Measurements from ENCODE around the gene EIF3M.
A peak's percentile ranks its signal among the peaks of the same experiment; 100 is the strongest.
"Not testable (repeated sequence)": the region's sequence is repeated elsewhere in the genome, so short reads cannot be mapped to it uniquely, and the experiment has no call there.

Gene EIF3M

GRCh38 chr11:32583459-32584271, at the start of gene EIF3M:
Gene EIF3M, plus strand, starts transcription at chr11:32583831. Its CDS starts 57 bp downstream, at chr11:32583888.
- peak; percentile 95 for FAIRE-seq

- no peak for FAIRE-seq
Measured at GRCh38 chr11:32538804-32539203, 44.8 kb upstream of the EIF3M start.

DNA sequence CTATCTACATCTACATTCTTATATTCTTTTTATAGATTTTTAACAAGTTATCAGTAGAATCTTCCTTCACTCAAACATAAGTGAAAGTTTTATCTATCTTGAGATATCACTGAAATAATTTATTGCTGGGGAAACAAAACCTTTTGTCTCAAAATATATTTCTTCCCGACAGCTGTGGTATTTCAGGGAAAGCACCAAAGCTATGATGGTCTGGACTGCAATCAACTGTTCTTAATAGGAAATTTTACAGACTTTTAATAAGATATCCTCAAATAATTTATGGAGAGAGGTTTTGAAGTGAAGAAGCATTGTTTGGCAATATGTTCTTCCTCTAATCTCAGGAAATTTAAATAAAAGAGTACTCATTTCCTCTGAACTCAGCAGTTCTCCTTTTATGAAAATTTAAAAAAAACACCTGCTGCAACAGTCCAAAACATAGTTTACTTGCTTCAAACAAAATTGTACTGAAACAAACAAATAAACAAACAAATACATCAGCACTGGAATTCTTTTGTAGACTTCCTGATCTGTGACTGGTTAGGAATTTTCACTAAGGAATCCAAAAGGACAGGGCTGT, 33.9 kb upstream of the EIF3M start:
- no peak for FAIRE-seq

DNA sequence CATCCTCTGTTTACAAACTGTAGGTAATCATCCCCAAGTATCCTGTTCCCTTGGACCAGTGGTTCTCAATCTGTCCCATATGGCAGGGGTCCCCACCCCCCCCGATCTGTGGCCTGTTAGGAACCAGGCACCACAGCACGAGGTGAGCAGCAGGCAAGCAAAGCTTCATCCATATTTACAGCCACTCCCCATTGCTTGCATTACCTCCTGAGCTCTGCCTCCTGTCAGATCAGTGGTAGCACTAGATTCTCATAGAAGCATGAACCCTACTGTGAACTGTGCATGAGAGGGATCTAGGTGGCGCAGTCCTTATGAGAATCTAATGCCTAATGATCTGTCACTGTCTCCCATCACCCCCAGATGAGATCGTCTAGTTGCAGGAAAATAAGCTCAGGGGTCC, 33.4 kb upstream of the EIF3M start:
- no peak for FAIRE-seq

- FAIRE-seq: no peak
Measured at GRCh38 chr11:32555091-32555490, 28.5 kb upstream of the EIF3M start.

DNA sequence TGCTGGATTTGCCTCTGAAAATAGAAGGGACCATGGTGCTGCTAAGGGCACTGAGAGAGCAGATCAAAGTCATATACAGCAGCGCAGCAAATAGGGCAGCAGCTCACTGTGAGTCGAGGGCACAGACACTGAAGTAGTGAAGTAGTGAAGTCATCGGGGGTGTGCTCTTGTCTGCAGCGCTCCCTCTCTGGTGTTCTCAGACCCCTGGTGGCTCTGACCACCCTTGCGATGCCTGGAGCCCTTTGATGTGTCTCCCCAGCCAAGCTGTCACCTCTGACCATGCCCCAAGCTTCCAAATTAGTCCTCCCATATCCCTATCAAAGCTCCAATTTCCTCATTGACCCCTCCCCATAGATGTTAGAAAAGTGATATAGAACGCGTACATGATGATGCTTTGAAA, 27.7 kb upstream of the EIF3M start:
- no peak for FAIRE-seq

DNA sequence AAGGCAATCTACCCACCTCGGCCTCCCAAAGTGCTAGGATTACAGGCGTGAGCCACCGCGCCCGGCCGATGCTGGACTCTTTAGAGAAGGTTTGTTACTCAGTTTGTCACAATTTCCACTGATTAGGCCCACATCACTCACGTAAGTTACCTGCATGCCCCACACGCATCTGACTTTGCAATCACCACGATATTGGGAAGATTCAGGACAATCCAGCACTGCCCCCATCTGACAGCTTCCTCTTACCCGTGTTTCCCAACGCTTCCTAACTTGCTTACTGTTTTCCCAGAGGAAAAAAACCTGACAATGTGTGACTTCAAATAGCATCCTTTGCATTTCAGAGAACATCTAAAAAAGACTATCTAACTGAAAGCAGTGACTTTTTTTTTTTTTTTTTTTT, 21.8 kb upstream of the EIF3M start:
- FAIRE-seq: no peak

DNA sequence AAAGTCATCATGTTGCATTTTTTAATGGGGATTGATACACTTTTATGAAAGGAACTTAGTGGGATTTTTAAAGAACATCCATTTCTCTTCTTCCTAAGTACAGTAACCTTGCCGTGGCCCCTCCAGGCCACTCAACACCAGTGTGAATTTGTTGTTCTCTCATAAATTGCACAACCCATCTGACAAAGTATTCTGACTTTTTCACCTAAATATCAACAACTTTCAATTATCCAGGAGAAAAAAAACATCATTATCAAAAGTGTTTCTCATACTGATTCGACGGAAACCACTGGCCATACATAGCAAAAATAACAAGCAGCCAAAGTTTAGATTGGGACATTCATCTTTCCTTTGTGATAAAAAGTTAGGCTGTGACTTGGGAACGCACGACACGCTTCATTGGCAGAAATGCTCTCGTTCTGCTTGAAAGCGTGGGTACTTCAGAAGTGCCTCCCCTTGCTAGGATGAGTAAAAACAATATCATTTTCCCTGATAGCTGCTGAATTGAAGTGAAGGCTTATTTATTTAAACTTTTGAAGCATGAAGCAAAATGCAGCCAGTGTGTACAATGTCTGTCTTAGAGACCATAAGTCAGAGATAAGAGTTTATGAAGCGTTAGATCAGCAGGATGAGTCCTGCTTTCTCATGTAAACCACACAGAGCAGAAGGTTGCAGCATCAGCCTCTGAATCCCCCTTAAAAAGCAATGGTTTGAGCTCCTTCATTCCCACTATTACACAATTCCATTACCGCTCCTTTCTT, 20.6 kb upstream of the EIF3M start:
- FAIRE-seq: no peak

DNA sequence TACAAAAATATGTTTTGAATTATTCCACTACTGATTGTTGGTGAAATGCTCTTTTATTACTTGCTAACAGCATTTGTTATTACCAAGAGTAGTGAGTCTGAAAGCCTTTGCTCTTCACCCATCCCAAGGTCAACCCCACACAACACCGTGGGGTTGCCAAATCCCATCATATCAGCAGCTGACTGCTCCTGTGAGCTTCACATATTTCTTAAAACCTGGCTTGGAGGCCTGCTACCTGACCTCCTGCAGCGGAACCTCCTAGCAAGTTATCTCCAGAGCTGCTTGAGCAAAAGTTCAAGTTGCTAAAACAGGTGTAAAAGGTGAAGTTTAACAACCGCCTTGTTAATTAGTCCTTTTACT, 20.1 kb upstream of the EIF3M start:
- no peak for FAIRE-seq

GRCh38 chr11:32566517-32566916, 17.1 kb upstream of the EIF3M start:
- FAIRE-seq: no peak

GRCh38 chr11:32567154-32567553, 16.5 kb upstream of the EIF3M start:
- FAIRE-seq: no peak

- no peak for FAIRE-seq
Measured at GRCh38 chr11:32569313-32569881, 14.2 kb upstream of the EIF3M start.

DNA sequence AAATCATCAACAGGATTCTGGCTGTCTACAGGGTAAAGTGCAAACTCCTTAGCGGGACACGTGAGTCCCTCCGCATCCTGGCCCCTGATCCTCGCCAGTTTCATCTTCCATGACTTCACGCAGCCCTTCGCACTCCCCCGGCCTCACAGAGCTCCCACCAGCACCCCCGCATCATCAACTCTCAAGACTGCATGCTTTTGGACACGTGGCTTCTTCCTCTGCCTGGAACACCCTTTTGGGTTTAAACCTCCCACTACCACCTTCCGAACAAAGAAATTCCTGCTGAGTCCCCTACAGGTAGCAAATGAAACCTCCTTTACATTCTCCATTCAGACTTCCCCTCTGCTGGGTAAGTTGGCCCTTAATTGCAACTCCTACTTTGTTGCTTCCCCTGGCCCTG, 12.6 kb upstream of the EIF3M start:
- no peak for FAIRE-seq

DNA sequence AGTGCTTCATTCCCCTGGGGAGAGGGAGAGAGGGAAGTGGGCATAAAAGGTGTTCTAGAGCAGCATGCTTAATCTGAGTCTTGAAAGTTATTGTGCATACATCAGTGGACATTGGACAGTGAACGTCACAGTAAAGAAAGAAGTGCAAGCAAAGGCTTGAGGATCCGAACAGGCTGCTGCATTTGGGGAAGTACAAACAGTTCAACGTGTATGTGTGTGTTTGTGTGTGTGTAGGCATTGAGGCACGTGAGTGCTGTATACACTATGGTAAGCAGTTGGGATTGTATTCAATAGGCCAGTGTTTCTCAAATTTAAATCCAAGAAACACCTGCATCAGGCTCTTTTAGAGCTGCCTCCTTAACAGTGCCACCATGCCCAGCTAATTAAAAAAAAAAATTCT, 10.4 kb upstream of the EIF3M start:
- FAIRE-seq: no peak

DNA sequence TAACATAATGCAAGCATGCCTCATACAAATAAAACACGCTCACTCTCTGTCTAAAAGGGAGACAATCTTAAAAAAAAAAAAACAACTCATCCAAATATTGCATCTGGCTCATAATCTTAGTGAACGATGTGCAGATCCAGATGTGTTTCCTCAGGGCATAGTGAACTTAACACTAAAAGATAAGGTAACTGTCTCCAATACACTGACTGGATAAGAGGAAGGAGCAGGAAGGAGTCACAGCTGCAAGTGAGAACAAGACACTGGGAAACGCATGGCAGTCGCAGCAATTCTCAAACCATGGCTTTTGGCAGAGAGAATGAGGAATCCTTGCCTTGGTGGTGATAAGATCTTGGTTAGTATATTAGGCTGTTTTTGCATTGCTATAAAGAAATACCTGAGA, 9.2 kb upstream of the EIF3M start:
- FAIRE-seq: no peak

GRCh38 chr11:32575070-32575469, 8.6 kb upstream of the EIF3M start:
- no peak for FAIRE-seq

DNA sequence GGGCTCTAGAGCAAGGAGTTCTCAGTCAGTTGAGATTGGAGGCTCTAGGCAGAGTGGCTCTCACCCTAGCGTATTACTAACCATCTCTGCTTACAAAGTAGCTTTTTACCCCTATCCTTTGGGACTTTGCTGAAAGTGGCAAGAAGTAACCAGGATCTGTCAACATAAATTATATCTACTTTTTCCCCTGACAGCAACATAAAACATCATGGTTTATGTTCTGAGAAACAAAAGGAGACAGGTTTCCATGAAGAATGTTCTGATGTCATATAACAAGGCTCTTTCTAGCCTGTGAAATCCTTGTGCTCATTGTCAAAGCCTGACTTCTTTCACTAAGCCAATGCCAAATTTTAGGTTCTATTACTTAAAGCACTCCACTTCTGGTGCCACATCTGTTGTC, 7.2 kb upstream of the EIF3M start:
- no peak for FAIRE-seq

GRCh38 chr11:32580967-32581366, 2.7 kb upstream of the EIF3M start:
- FAIRE-seq: no peak

- FAIRE-seq: no peak
Measured at GRCh38 chr11:32581556-32581955, 2.1 kb upstream of the EIF3M start.

DNA sequence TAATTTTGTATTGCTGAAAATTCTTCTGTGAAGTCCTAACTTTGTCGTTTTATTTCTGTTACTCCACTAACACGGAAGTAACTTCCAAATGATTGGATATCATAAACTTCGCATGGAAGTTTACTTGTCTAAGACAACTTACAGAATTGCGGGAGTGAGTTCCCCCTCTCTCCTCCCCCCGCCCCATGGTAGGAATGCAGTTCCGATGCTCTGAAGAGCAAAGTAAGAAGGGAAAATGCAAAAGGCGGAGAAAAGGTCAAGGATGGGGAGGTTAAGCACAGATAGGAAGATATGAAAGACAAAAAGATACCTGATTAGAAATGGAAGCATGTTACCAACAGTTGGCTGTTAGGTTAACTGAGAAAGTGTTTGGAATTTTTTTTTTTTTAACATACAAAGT, 1.3 kb downstream of the EIF3M start:
- FAIRE-seq: no peak

DNA sequence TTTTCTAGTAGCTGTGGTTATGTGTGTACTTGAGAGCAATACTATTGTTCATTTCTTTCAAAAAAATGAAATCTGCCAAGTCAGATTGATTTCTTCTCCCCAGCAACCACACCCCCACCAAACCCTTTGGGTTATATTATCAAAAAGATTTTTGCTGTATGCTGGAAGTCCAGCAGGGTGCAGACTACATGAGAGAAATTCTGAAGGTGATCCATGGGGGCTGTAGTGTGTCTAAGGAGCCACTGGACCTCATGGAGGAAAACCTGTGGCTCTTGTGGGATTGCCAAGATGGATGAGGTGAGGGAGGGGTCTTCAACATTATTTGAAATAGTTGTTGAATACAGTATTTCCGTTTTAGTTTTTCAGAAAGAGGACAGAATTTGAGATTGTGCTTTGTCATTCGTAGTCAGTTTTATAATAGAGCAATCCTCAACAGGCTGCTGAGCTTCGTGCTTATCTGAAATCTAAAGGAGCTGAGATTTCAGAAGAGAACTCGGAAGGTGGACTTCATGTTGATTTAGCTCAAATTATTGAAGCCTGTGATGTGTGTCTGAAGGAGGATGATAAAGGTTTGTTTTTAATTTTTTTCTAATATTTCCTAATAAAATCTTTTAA, 3.1 kb downstream of the EIF3M start:
- FAIRE-seq: no peak

DNA sequence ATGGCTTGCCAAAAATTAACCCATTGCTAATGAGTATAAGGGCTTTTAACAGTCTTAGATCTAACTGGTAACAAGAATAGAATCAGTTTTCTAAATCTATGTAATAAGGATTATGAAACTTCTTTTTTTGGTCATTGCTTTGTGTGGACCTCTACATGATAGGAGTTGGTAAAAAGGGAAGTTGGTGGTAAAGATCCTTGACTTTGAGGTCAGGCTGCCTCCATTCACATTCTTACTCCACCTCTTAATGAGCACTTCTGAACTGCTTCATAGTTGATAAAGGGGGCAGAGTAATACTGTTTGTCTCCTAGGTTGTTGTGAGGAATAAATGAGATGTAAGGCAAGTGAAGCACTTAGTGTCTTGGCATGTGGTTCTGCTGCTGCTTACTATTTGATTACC, 10.6 kb downstream of the EIF3M start:
- FAIRE-seq: no peak

GRCh38 chr11:32596114-32596513, 12.5 kb downstream of the EIF3M start:
- not testable (repeated sequence) for FAIRE-seq

All from G401.6 (cell line).